VCaP (cell line): ENCODE results near the gene FAM181A.

Experiments
- H3K27ac ChIP-seq: fragments of 450-650 bp; 2 replicates; pipeline ENCODE4 v1.5.1; 2017
- CTCF ChIP-seq: fragments of 450-650 bp; conservative IDR thresholded peaks from 2 replicates; pipeline ENCODE4 v1.5.1; 2017; ENCODE audit warnings: mild to moderate bottlenecking, moderate library complexity

The FAM181A gene

GRCh38 chr14:93946541-93947090, 19.5 kb downstream of the FAM181A start:
- no peak for TF ChIP-seq CTCF
- H3K27ac ChIP-seq, result no peak overlapping the region

- H3K27ac ChIP-seq, result no peak overlapping the region
- TF ChIP-seq CTCF, result no peak
These were observed 20.1 kb downstream of the FAM181A start for GRCh38 chr14:93947282-93947681.

GRCh38 chr14:93949511-93950075, 22.4 kb downstream of the FAM181A start:
- H3K27ac ChIP-seq, result no peak overlapping the region
- no peak for TF ChIP-seq CTCF

GRCh38 chr14:93950948-93951634, 23.9 kb downstream of the FAM181A start:
- no peak for TF ChIP-seq CTCF
- no peak overlapping the region for H3K27ac ChIP-seq

GRCh38 chr14:93951635-93952540, 24.7 kb downstream of the FAM181A start:
- H3K27ac ChIP-seq, result no peak overlapping the region
- TF ChIP-seq CTCF, result no peak

GRCh38 chr14:93952829-93953228, 25.7 kb downstream of the FAM181A start:
- H3K27ac ChIP-seq, result no peak overlapping the region
- no peak for TF ChIP-seq CTCF

GRCh38 chr14:93953263-93953662, 26.1 kb downstream of the FAM181A start:
- no peak for TF ChIP-seq CTCF

More at GRCh38 chr14:93953263-93953662, 26.1 kb downstream of the FAM181A start:
- no peak overlapping the region for H3K27ac ChIP-seq
